Spinal cord (tissue), 10 donors: Measurements from ENCODE around the gene CNDP2. TPM values are rescaled to one million over a fixed set of nuclear protein-coding genes. Genes with fewer than 3 reads are reported as not detected.

Experiments
- DNase-seq, 6 donors: peaks; one replicate each; pipeline versions ENCODE4 v3.0.0 to v3.0.0-alpha.2; 2013 to 2015; ENCODE audit warnings: low spot score in 6 of 6, low read depth in 4 of 6
- H3K27ac ChIP-seq: one replicate; pipeline ENCODE4 v1.5.1; 2013; ENCODE audit warnings: low read depth, low read length, control low read depth
- H3K27me3 ChIP-seq: one replicate; pipeline ENCODE4 v1.6.1; 2013; ENCODE audit warnings: low read length; ENCODE audit not compliant: control insufficient read depth, insufficient read depth
- H3K36me3 ChIP-seq: one replicate; pipeline ENCODE4 v1.6.1; 2013; ENCODE audit warnings: low read length; ENCODE audit not compliant: control insufficient read depth, insufficient read depth
- H3K4me1 ChIP-seq: one replicate; pipeline ENCODE4 v1.6.1; 2013; ENCODE audit warnings: low read length; ENCODE audit not compliant: control insufficient read depth, insufficient read depth
- H3K4me3 ChIP-seq: one replicate; pipeline ENCODE4 v1.5.1; 2013; ENCODE audit warnings: low read depth, low read length, control low read depth
- H3K9me3 ChIP-seq: one replicate; pipeline ENCODE4 v1.6.1; 2013; ENCODE audit warnings: low read length; ENCODE audit not compliant: control insufficient read depth, insufficient read depth
- WGBS: methylation state at CpG from one replicate; pipeline ENCODE4 v1.1.5; 2013; ENCODE audit warnings: missing lambda C conversion rate; ENCODE audit not compliant: insufficient coverage; 5-methylcytosine and 5-hydroxymethylcytosine counted together
- polyA plus RNA-seq, 2 donors: library from polyadenylated mRNA; unstranded; fragments of 120-200 nt; gene quantifications; one replicate each; pipeline ENCODE4 v1.2.1, GENCODE V29; 2013; ENCODE audit not compliant: insufficient read length in 2 of 2
- total RNA-seq, 2 donors: library from RNA; depleted of rRNA in 1 of 2; stranded (reverse); fragments of 120-200 nt in 1 of 2; fragments of >200 nt in 1 of 2; gene quantifications; one replicate each; pipeline versions ENCODE4 v1.2.3 to v1.2.4, GENCODE V29; 2013 to 2014
- donor health status: healthy.

Gene CNDP2
- total and polyA plus RNA-seq, 4 donors = 66.4 to 135 (median 98.4) TPM

DNA sequence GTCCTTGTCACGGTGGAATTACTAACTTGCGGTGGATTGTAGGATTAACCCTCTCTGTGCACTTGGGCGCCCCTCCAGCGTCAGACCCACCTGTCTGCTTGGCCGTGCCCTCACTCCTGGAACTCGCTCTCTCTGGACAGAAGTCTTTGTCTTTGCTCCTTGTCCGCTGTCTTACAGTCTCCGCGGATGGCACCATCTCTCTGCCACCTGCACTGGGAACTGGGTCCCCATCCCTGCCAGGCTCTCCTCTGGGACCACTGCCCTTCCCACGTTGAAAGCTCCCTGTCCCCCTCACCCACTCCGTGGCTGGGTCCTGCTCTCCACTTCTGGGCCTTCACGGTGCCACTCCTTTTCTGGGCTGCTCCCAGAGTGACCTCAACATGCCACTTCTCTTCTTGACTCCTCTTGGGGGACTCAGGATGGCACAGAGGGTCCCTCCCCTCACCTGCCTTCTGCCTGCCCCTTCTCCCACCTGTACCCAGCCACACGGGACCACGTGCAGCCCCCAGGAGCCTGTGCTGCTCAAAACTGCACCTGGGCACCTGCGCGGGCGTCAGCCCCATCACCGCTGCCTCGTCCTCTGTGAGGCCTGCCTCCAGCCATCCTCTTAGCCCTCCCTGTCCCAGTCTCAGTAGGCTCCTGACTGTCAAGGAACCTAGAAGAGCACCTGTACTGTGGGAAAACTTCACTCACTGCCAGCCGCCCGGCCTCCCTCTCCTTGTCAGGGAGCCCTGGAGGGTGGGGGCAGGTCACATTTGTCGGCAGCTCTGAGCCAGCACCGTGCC is 11.1 kb downstream of the CNDP2 start:
- peaks cover 83% of the 10 kb centered on the region for H3K36me3 ChIP-seq
- no peak overlapping the region for H3K27ac ChIP-seq
- no peaks in the 10 kb centered on the region for H3K9me3 ChIP-seq
- H3K4me3 ChIP-seq = no peak overlapping the region
- 75% methylated on average over 23 of the region's 23 CpGs for WGBS
- DNase-seq = no peak
- H3K4me1 ChIP-seq = peaks cover 23% of the 10 kb centered on the region
- no peaks in the 10 kb centered on the region for H3K27me3 ChIP-seq

DNA sequence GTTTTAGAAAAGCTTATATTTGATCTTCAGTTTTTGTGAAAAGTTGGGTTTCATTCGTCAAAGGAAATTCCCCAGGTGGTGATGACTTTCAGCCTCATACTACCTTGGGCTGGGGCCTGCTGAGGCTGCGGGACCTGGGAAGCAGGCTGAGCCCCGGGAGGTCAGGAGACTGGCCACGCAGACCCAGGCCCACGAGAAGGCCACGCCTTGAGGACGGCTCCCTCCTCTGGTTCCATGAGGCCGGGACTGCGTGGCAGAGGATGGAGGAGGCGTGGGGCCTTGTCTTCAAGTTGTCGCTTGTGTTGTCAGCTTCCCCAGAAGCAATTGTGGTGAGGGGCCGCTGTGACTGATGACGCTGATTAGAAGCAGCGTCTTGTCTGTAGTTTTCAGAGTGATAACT is 11.8 kb downstream of the CNDP2 start:
- no peak for DNase-seq
- H3K27ac ChIP-seq = no peak overlapping the region
- no peaks in the 10 kb centered on the region for H3K9me3 ChIP-seq
- H3K4me3 ChIP-seq = no peak overlapping the region
- 95% methylated on average over 14 of the region's 14 CpGs for WGBS
- H3K27me3 ChIP-seq = no peaks in the 10 kb centered on the region
- H3K36me3 ChIP-seq = peaks cover 85% of the 10 kb centered on the region
- peaks cover 29% of the 10 kb centered on the region for H3K4me1 ChIP-seq

DNA sequence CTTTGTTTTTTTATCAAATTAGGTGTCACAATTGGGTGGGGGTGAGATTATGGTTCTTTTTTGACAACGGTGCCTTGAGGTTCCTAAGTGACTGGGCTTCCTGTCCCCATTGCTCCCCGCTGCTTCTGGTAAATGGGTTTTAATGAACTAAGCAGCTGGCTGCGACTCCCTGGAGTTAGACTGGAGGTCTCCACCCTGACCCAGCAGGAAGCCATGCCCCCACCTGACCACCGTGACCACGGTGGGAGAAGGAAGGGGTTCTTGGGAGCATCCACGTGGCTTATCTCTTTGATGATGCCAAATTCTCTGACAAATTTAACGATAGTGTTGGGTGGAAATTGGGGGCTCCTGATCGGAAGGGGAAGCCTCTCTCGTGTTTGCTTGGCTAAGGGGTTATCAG is 12.2 kb downstream of the CNDP2 start:
- DNase-seq = no peak
- Histone ChIP-seq H3K27ac (no peak overlapping the region), H3K4me3 (no peak overlapping the region), H3K9me3 (no peaks in the 10 kb centered on the region), H3K36me3 (peaks cover 89% of the 10 kb centered on the region), H3K27me3 (no peaks in the 10 kb centered on the region), H3K4me1 (peaks cover 30% of the 10 kb centered on the region)
- WGBS = 92% methylated on average over 8 of the region's 9 CpGs

DNA sequence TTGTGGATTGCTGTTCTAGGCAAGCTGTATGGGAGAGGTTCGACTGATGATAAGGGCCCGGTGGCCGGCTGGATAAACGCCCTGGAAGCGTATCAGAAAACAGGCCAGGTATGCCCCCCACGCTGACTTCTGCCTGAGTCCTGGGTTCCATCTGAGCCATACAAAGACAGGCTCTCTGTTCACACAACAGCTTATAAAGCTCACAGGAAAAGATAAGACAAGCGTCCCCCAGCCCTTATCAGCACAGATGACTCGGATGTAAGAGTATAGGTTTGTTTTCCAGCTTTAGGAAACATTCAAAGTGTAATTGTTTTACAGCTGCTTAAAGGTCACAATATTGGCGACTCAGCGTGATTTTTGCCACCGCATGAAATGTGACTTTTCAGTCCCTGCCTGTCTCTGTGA is 12.7 kb downstream of the CNDP2 start:
- Histone ChIP-seq H3K9me3 (no peaks in the 10 kb centered on the region), H3K27me3 (no peaks in the 10 kb centered on the region), H3K4me3 (no peak overlapping the region), H3K27ac (no peak overlapping the region), H3K36me3 (peaks cover 89% of the 10 kb centered on the region), H3K4me1 (peaks cover 30% of the 10 kb centered on the region)
- 92% methylated on average over 9 of the region's 11 CpGs for WGBS
- no peak for DNase-seq

GRCh38 chr18:74509856-74510769 is 13.9 kb downstream of the CNDP2 start:
- peaks cover 30% of the 10 kb centered on the region for H3K4me1 ChIP-seq

DNA sequence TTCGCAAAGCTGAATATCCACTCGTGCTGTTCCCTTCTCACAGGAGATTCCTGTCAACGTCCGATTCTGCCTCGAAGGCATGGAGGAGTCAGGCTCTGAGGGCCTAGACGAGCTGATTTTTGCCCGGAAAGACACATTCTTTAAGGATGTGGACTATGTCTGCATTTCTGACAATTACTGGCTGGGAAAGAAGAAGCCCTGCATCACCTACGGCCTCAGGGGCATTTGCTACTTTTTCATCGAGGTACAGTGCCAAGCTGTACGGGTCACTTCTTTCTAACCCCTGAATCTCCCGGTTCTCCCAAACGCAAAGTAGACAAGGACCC is 14.6 kb downstream of the CNDP2 start:
- Histone ChIP-seq H3K4me3 (no peak overlapping the region), H3K4me1 (peaks cover 28% of the 10 kb centered on the region), H3K27ac (no peak overlapping the region), H3K36me3 (peaks cover 90% of the 10 kb centered on the region), H3K9me3 (no peaks in the 10 kb centered on the region), H3K27me3 (no peaks in the 10 kb centered on the region)
- 96% methylated on average over 12 of the region's 12 CpGs for WGBS
- no peak for DNase-seq

More at GRCh38 chr18:74509856-74510769, 13.9 kb downstream of the CNDP2 start:
- 91% methylated on average over 28 of the region's 29 CpGs for WGBS
- Histone ChIP-seq H3K27me3 (no peaks in the 10 kb centered on the region), H3K9me3 (no peaks in the 10 kb centered on the region), H3K4me3 (no peak overlapping the region), H3K36me3 (peaks cover 89% of the 10 kb centered on the region), H3K27ac (no peak overlapping the region)
- no peak for DNase-seq

DNA sequence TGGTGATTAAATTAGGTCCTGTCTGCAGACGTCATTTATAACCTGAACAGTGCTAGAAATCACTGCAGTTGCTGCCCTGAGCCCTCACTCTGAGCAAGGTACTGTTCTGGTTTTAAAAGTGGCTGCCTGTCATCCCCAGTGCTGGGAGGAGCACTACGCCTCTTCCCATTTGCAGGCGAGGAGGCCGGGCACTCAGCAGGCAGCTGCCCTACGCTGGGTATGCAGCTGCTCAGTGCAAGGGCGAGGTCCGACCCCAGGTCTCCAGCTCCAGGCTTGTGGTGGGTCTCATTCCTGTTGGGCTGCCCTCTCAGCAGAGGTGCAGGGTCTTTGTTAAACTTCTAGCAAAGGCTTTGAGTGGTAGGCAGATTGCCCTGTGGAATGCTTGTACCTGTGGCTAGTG is 15.7 kb downstream of the CNDP2 start:
- DNase-seq = no peak

GRCh38 chr18:74512321-74513053 is 16.3 kb downstream of the CNDP2 start:
- WGBS = 95% methylated on average over 11 of the region's 15 CpGs
- DNase-seq = peak in 1 of 6 donors; percentile 22
- Histone ChIP-seq H3K4me1 (peaks cover 12% of the 10 kb centered on the region), H3K27ac (no peak overlapping the region), H3K9me3 (no peaks in the 10 kb centered on the region), H3K27me3 (no peaks in the 10 kb centered on the region), H3K4me3 (no peak overlapping the region), H3K36me3 (peaks cover 90% of the 10 kb centered on the region)

More for the DNA sequence above, 15.7 kb downstream of the CNDP2 start:
- 71% methylated on average over 7 of the region's 7 CpGs for WGBS
- peaks cover 18% of the 10 kb centered on the region for H3K4me1 ChIP-seq
- H3K27me3 ChIP-seq = no peaks in the 10 kb centered on the region
- H3K27ac ChIP-seq = no peak overlapping the region
- H3K36me3 ChIP-seq = peaks cover 90% of the 10 kb centered on the region
- no peak overlapping the region for H3K4me3 ChIP-seq
- no peaks in the 10 kb centered on the region for H3K9me3 ChIP-seq

DNA sequence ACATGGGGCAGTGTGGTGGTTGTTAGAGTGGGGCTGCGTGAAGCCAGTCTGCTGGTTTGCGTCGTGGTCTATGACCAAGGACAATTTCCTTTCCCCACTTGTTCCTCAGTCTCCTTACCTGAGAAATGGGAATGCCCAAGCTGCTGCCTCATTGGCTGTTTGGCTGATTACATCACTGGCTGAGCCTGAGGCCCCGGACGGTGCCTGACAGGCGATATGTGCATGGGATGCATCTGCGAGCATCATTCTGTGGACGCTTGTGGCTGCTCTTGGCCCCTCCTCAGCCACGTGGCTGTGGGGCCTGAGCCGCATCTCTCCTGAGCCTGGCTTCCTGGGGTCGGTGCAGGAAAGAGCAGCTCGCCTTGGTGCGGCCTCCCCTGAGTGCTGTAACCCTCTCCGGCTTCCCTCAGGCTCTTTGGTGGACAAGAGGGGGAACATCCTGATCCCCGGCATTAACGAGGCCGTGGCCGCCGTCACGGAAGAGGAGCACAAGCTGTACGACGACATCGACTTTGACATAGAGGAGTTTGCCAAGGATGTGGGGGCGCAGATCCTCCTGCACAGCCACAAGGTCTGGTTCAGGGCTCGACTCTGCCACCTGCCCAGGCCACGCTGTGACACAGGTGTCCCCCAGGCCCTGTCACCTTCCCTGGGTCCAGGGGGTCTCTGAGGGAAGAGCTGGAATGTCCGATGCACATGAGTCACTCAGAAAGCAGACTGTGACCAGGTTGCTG is 17.2 kb downstream of the CNDP2 start:
- Histone ChIP-seq H3K27me3 (no peaks in the 10 kb centered on the region), H3K27ac (no peak overlapping the region), H3K36me3 (peaks cover 89% of the 10 kb centered on the region), H3K4me1 (peaks cover 12% of the 10 kb centered on the region), H3K9me3 (no peaks in the 10 kb centered on the region), H3K4me3 (no peak overlapping the region)
- no peak for DNase-seq
- 92% methylated on average over 26 of the region's 27 CpGs for WGBS
